WTC11 (cell line): Measurements from ENCODE around the gene IRF3. TPM values are rescaled to one million over a fixed set of nuclear protein-coding genes. Genes with fewer than 3 reads are reported as not detected.

Experiments
- ATAC-seq: fragments of 200-7000 bp; cut with Tn5 transposase; 2 replicates; pipeline ENCODE4 v1.10.0; 2021; ENCODE audit warnings: mild to moderate bottlenecking, moderate library complexity
- CTCF ChIA-PET: fragments of 300-600 bp; sonication (Branson Sonifier 250); formaldehyde crosslinking; loops from one replicate; lab custom pipeline; 2021; ENCODE audit warnings: antibody characterized with exemption; lab: Charles Lee
- POLR2A ChIA-PET: fragments of 350-600 bp; sonication (Branson Sonifier 250); formaldehyde crosslinking; loops from one replicate; lab custom pipeline; 2021; ENCODE audit warnings: antibody characterized with exemption; lab: Charles Lee
- DNase-seq: peaks from one replicate; pipeline ENCODE4 v3.0.0; 2021; ENCODE audit warnings: low spot score
- H3K27ac Mint-ChIP-seq: 2 replicates; pipeline ENCODE4 v1.8.0; 2021; ENCODE audit warnings: mixed read lengths
- H3K27me3 Mint-ChIP-seq: 2 replicates; pipeline ENCODE4 v1.8.0; 2021; ENCODE audit warnings: low read depth, mild to moderate bottlenecking, moderate library complexity, mixed read lengths
- H3K36me3 Mint-ChIP-seq: 2 replicates; pipeline ENCODE4 v1.8.0; 2021; ENCODE audit warnings: mixed read lengths
- H3K4me1 Mint-ChIP-seq: 2 replicates; pipeline ENCODE4 v1.8.0; 2022; ENCODE audit warnings: mixed read lengths
- H3K4me3 Mint-ChIP-seq: 2 replicates; pipeline ENCODE4 v1.8.0; 2021; ENCODE audit warnings: mild to moderate bottlenecking, moderate library complexity, mixed read lengths
- H3K9me3 Mint-ChIP-seq: 2 replicates; pipeline ENCODE4 v1.8.0; 2021; ENCODE audit warnings: mixed read lengths
- ATF2 ChIP-seq: sonication (generic); formaldehyde crosslinking; IDR thresholded peaks from 2 replicates; pipeline ENCODE4 v1.8.1; 2022; ENCODE audit warnings: low read depth, missing genetic modification reagents, borderline replicate concordance
- CBFB ChIP-seq: sonication (generic); formaldehyde crosslinking; IDR thresholded peaks from 2 replicates; pipeline ENCODE4 v1.8.1; 2022; ENCODE audit warnings: mild to moderate bottlenecking, low read depth, missing genetic modification reagents
- CDX4 ChIP-seq: fragments of 250-450 bp; sonication (Bioruptor Pico); IDR thresholded peaks from 2 replicates; pipeline ENCODE4 v1.9.0; 2021; ENCODE audit warnings: moderate library complexity, mild to moderate bottlenecking, inconsistent platforms, borderline replicate concordance
- ELF4 ChIP-seq: sonication (generic); formaldehyde crosslinking; IDR thresholded peaks from 2 replicates; pipeline ENCODE4 v1.8.1; 2022; ENCODE audit warnings: low read depth, mild to moderate bottlenecking, moderate library complexity, missing genetic modification reagents
- FOXK1 ChIP-seq: sonication (generic); formaldehyde crosslinking; IDR thresholded peaks from 2 replicates; pipeline ENCODE4 v1.8.0; 2022; ENCODE audit warnings: mild to moderate bottlenecking, moderate library complexity, missing genetic modification reagents
- FOXP1 ChIP-seq: sonication (generic); formaldehyde crosslinking; IDR thresholded peaks from 2 replicates; pipeline ENCODE4 v1.8.0; 2022; ENCODE audit warnings: missing genetic modification reagents, mild to moderate bottlenecking, moderate library complexity, borderline replicate concordance
- GABPB1 ChIP-seq: sonication (generic); formaldehyde crosslinking; IDR thresholded peaks from 2 replicates; pipeline ENCODE4 v1.8.1; 2023; ENCODE audit warnings: mild to moderate bottlenecking, missing genetic modification reagents
- GRHL2 ChIP-seq: fragments of 250-450 bp; sonication (Bioruptor Pico); IDR thresholded peaks from 2 replicates; pipeline ENCODE4 v1.8.0; 2022; ENCODE audit warnings: mild to moderate bottlenecking, moderate library complexity; ENCODE audit not compliant: insufficient replicate concordance, severe bottlenecking
- IRF1 ChIP-seq: sonication (generic); formaldehyde crosslinking; IDR thresholded peaks from 2 replicates; pipeline ENCODE4 v1.8.0; 2023; ENCODE audit warnings: missing genetic modification reagents
- PRDM15 ChIP-seq: sonication (generic); formaldehyde crosslinking; IDR thresholded peaks from 2 replicates; pipeline ENCODE4 v1.8.0; 2022; ENCODE audit warnings: missing genetic modification reagents
- SMAD3 ChIP-seq: sonication (generic); formaldehyde crosslinking; IDR thresholded peaks from 2 replicates; pipeline ENCODE4 v1.8.0; 2022; ENCODE audit warnings: missing genetic modification reagents, mild to moderate bottlenecking, borderline replicate concordance
- TEAD4 ChIP-seq: sonication (generic); formaldehyde crosslinking; IDR thresholded peaks from 2 replicates; pipeline ENCODE4 v1.8.0; 2022; ENCODE audit warnings: mild to moderate bottlenecking, missing genetic modification reagents
- TP53 ChIP-seq: sonication (generic); formaldehyde crosslinking; IDR thresholded peaks from 2 replicates; pipeline ENCODE4 v1.8.1; 2023; ENCODE audit warnings: mild to moderate bottlenecking, missing genetic modification reagents
- ZBTB21 ChIP-seq: sonication (generic); formaldehyde crosslinking; IDR thresholded peaks from 2 replicates; pipeline ENCODE4 v1.8.1; 2023; ENCODE audit warnings: mild to moderate bottlenecking, missing genetic modification reagents, borderline replicate concordance
- ZMAT4 ChIP-seq: fragments of 250-450 bp; sonication (Bioruptor Pico); IDR thresholded peaks from 2 replicates; pipeline ENCODE4 v1.9.0; 2021; ENCODE audit warnings: mild to moderate bottlenecking
- ZNF121 ChIP-seq: sonication (generic); formaldehyde crosslinking; IDR thresholded peaks from 2 replicates; pipeline ENCODE4 v1.8.0; 2023; ENCODE audit warnings: missing genetic modification reagents
- ZNF281 ChIP-seq: sonication (generic); formaldehyde crosslinking; IDR thresholded peaks from 2 replicates; pipeline ENCODE4 v1.8.0; 2023; ENCODE audit warnings: mild to moderate bottlenecking, missing genetic modification reagents
- ZNF416 ChIP-seq: fragments of 250-450 bp; sonication (Bioruptor Pico); IDR thresholded peaks from 2 replicates; pipeline ENCODE4 v1.9.0; 2021; ENCODE audit warnings: mild to moderate bottlenecking, inconsistent platforms
- ZNF423 ChIP-seq: fragments of 250-450 bp; sonication (Bioruptor Pico); IDR thresholded peaks from 2 replicates; pipeline ENCODE4 v2.1.2; 2022; ENCODE audit warnings: mild to moderate bottlenecking, moderate library complexity
- ZNF512 ChIP-seq: sonication (generic); formaldehyde crosslinking; IDR thresholded peaks from 2 replicates; pipeline ENCODE4 v1.8.1; 2022; ENCODE audit warnings: missing genetic modification reagents, borderline replicate concordance
- ZSCAN18 ChIP-seq: fragments of 250-450 bp; sonication (Bioruptor Pico); IDR thresholded peaks from 2 replicates; pipeline ENCODE4 v2.1.2; 2022; ENCODE audit warnings: mild to moderate bottlenecking, moderate library complexity
- total RNA-seq: library from RNA; stranded (reverse); gene quantifications from 3 replicates; pipeline ENCODE4 v1.2.3, GENCODE V29; 2021

IRF3 gene
- total RNA-seq, 1 experiment from 2014 or later, result 165 TPM

- no peak for TF ChIP-seq ZNF281 (CRISPR knock-in tag)
- TF ChIP-seq ATF2 (CRISPR knock-in tag), result no peak
- TF ChIP-seq SMAD3 (CRISPR knock-in tag), result no peak
- no peak for TF ChIP-seq GRHL2 (CRISPR knock-in tag)
- no peak for TF ChIP-seq FOXK1 (CRISPR knock-in tag)
- TF ChIP-seq, all 79 proteins: peak for 0
These were observed 664 bp downstream of the IRF3 start (continued) for GRCh38 chr19:49665036-49665350.

GRCh38 chr19:49664171-49665035 is 1.3 kb downstream of the IRF3 start:
- H3K27ac Mint-ChIP-seq, result peak overlapping the region; percentile 98
- ATAC-seq (peak; percentile 71), DNase-seq (peak; percentile 95)
- H3K27me3 Mint-ChIP-seq, result no peaks in the 10 kb centered on the region; the same call in 1 of the 2 replicates
- CTCF ChIA-PET, result interaction anchor here (0.6 to 3.6 kb wide), 17 partner anchors 10 to 302 kb away, joined by 3 to 35 read pairs (median 4); partner anchors contain the start of genes PRMT1, RRAS, SCAF1 and TEAD2
- peak overlapping the region; percentile 98 for H3K4me3 Mint-ChIP-seq
- H3K36me3 Mint-ChIP-seq, result peaks cover 45% of the 10 kb centered on the region
- POLR2A ChIA-PET, result interaction anchor here (0.8 to 2.7 kb wide), 7 partner anchors 12 to 106 kb away, joined by 4 to 29 read pairs (median 6); partner anchors contain the start of genes PRMT1, RRAS and SCAF1
- H3K9me3 Mint-ChIP-seq, result peaks cover 7% of the 10 kb centered on the region
- peaks cover 12% of the 10 kb centered on the region for H3K4me1 Mint-ChIP-seq
- 0 out of 2 replicates have a peak, but pooled peaks have one; percentile 43 for TF ChIP-seq ZMAT4 (CRISPR knock-in tag)
- TF ChIP-seq TEAD4 (CRISPR knock-in tag), result no peak
- no peak for TF ChIP-seq ELF4 (CRISPR knock-in tag)
- TF ChIP-seq FOXP1 (CRISPR knock-in tag), result 0 out of 2 replicates have a peak, but pooled peaks have one; percentile 35
- 0 out of 2 replicates have a peak, but pooled peaks have one; percentile 40 for TF ChIP-seq ZNF416 (CRISPR knock-in tag)
- TF ChIP-seq PRDM15, result peak; percentile 69
- peak; percentile 87 for TF ChIP-seq ZNF121 (CRISPR knock-in tag)
- TF ChIP-seq GABPB1, result peak; percentile 37; the same call in 1 of the 2 replicates
- TF ChIP-seq ZBTB21, result no peak
- peak; percentile 94 for TF ChIP-seq ZNF423 (CRISPR knock-in tag)
- no peak for TF ChIP-seq CDX4 (CRISPR knock-in tag)
- TF ChIP-seq ZNF512, result no peak
- no peak for TF ChIP-seq CBFB
- 0 out of 2 replicates have a peak, but pooled peaks have one; percentile 76 for TF ChIP-seq IRF1 (CRISPR knock-in tag)
- TF ChIP-seq ZSCAN18 (CRISPR knock-in tag), result no peak
- TF ChIP-seq TP53, result no peak
